Tibial nerve (tissue), 4 donors: ENCODE measurements around the gene ANO10. TPM values are rescaled to one million over a fixed set of nuclear protein-coding genes. Genes with fewer than 3 reads are reported as not detected.

Source experiments
- DNase-seq, 2 donors: peaks; one replicate each; pipeline ENCODE4 v3.0.0-alpha.2; 2019; ENCODE audit warnings: low spot score in 2 of 2
- H3K27ac ChIP-seq, 4 donors: fragments of 200-600 bp; sonication (generic) in 3 of 4; one replicate each; pipeline ENCODE4 v1.5.1; 2017 to 2019; ENCODE audit warnings: mild to moderate bottlenecking in 1 of 4
- H3K27me3 ChIP-seq, 2 donors: fragments of 200-600 bp; sonication (generic) in 1 of 2; one replicate each; pipeline versions ENCODE4 v1.5.1 to v1.6.0; 2017 to 2019
- H3K36me3 ChIP-seq, 3 donors: fragments of 200-600 bp; sonication (generic); one replicate each; pipeline ENCODE4 v1.5.1; 2018 to 2019
- H3K4me1 ChIP-seq, 4 donors: fragments of 200-600 bp; sonication (generic) in 3 of 4; one replicate each; pipeline ENCODE4 v1.5.1; 2017 to 2019
- H3K4me3 ChIP-seq, 4 donors: fragments of 200-600 bp; sonication (generic) in 3 of 4; one replicate each; pipeline ENCODE4 v1.5.1; 2017 to 2019; ENCODE audit warnings: mild to moderate bottlenecking in 1 of 4, moderate library complexity in 1 of 4
- H3K9me3 ChIP-seq, 4 donors: fragments of 200-600 bp; sonication (generic) in 3 of 4; one replicate each; pipeline ENCODE4 v1.5.1; 2017 to 2019
- CTCF ChIP-seq, 5 experiments: fragments of 200-600 bp in 3 of 5; fragments of 450-650 bp in 2 of 5; sonication (generic) in 3 of 5; IDR thresholded peaks; one replicate each; pipeline ENCODE4 v1.5.1; 2016 to 2019; ENCODE audit warnings: antibody characterized with exemption in 5 of 5, mild to moderate bottlenecking in 3 of 5, moderate library complexity in 2 of 5
- EP300 ChIP-seq, 2 donors: sonication (generic); formaldehyde crosslinking; IDR thresholded peaks; one replicate each; pipeline ENCODE4 v1.6.1; 2017; ENCODE audit warnings: antibody characterized with exemption in 2 of 2, mild to moderate bottlenecking in 1 of 2
- POLR2A ChIP-seq, 2 donors: fragments of 450-650 bp; IDR thresholded peaks; one replicate each; pipeline ENCODE4 v1.6.1; 2017; ENCODE audit warnings: antibody characterized with exemption in 2 of 2, mild to moderate bottlenecking in 2 of 2, moderate library complexity in 2 of 2
- WGBS, 2 donors: methylation state at CpG; one replicate each; pipeline ENCODE4 v1.1.5; 2018; 5-methylcytosine and 5-hydroxymethylcytosine counted together
- total RNA-seq, 4 donors: library from RNA; depleted of rRNA; stranded (reverse); fragments of >200 nt; gene quantifications; one replicate each; pipeline ENCODE4 v1.1.0, GENCODE V29; 2016

The ANO10 gene
- total RNA-seq, 4 donors from 2014 or later = 19.4 to 28.8 (median 21.2) TPM

GRCh38 chr3:43335799-43336198 is 286.0 kb downstream of the ANO10 start:
- no peak for DNase-seq
- H3K36me3 ChIP-seq = peaks cover 0 to 88% (median 34%) of the 10 kb centered on the region in 3 donors
- peaks cover 0 to 5% (median 1%) of the 10 kb centered on the region in 4 donors for H3K4me1 ChIP-seq
- TF ChIP-seq EP300 (IDR thresholded peaks at IDR 0.05) = no peak
- WGBS, 2 donors = 100% methylated on average over 1 of the region's 1 CpG
- no peak overlapping the region for H3K4me3 ChIP-seq
- no peaks in the 10 kb centered on the region for H3K27me3 ChIP-seq
- no peak overlapping the region for H3K27ac ChIP-seq
- H3K9me3 ChIP-seq = peaks cover 0 to 45% (median 16%) of the 10 kb centered on the region in 4 donors

- TF ChIP-seq EP300 (IDR thresholded peaks at IDR 0.05) = no peak
- no peak for TF ChIP-seq CTCF (IDR thresholded peaks at IDR 0.05)
- no peak for TF ChIP-seq POLR2A (IDR thresholded peaks at IDR 0.05)
- WGBS, 2 donors = 91% methylated on average over 1 of the region's 1 CpG
- no peak overlapping the region for H3K4me3 ChIP-seq
- peaks cover 0 to 11% (median 1%) of the 10 kb centered on the region in 4 donors for H3K4me1 ChIP-seq
- DNase-seq = no peak
- no peaks in the 10 kb centered on the region for H3K27me3 ChIP-seq
- H3K9me3 ChIP-seq = peaks cover 0 to 42% (median 16%) of the 10 kb centered on the region in 4 donors
- H3K27ac ChIP-seq = no peak overlapping the region
- H3K36me3 ChIP-seq = peaks cover 0 to 80% (median 25%) of the 10 kb centered on the region in 3 donors
Observed at GRCh38 chr3:43334976-43335375, 286.8 kb downstream of the ANO10 start.

GRCh38 chr3:43331381-43331780 is 290.4 kb downstream of the ANO10 start:
- no peaks in the 10 kb centered on the region for H3K27me3 ChIP-seq
- 75 to 76% methylated on average over 4 of the region's 4 CpGs for WGBS, 2 donors
- H3K4me3 ChIP-seq = no peak overlapping the region
- H3K27ac ChIP-seq = no peak overlapping the region
- TF ChIP-seq EP300 (IDR thresholded peaks at IDR 0.05) (no peak), POLR2A (IDR thresholded peaks at IDR 0.05) (no peak), CTCF (IDR thresholded peaks at IDR 0.05) (no peak)
- H3K4me1 ChIP-seq = peaks cover 0 to 40% (median 12%) of the 10 kb centered on the region in 4 donors
- H3K36me3 ChIP-seq = peaks cover 0 to 44% (median 13%) of the 10 kb centered on the region in 3 donors
- DNase-seq = no peak
- peaks cover 0 to 10% (median 3%) of the 10 kb centered on the region in 4 donors for H3K9me3 ChIP-seq

- no peaks in the 10 kb centered on the region for H3K27me3 ChIP-seq
- WGBS, 2 donors = 5 to 16% methylated on average over 1 of the region's 1 CpG
- peaks cover 0 to 40% (median 13%) of the 10 kb centered on the region in 3 donors for H3K36me3 ChIP-seq
- H3K9me3 ChIP-seq = peaks cover 0 to 6% (median 2%) of the 10 kb centered on the region in 4 donors
- no peak for DNase-seq
- TF ChIP-seq CTCF (IDR thresholded peaks at IDR 0.05) (no peak), EP300 (IDR thresholded peaks at IDR 0.05) (no peak), POLR2A (IDR thresholded peaks at IDR 0.05) (no peak)
- H3K27ac ChIP-seq = no peak overlapping the region
- H3K4me3 ChIP-seq = no peak overlapping the region
- peaks cover 0 to 44% (median 12%) of the 10 kb centered on the region in 4 donors for H3K4me1 ChIP-seq
Observed at GRCh38 chr3:43330981-43331380, 290.8 kb downstream of the ANO10 start.

- DNase-seq = no peak
- peaks cover 0 to 59% (median 17%) of the 10 kb centered on the region in 4 donors for H3K4me1 ChIP-seq
- H3K27ac ChIP-seq = no peak overlapping the region
Observed at GRCh38 chr3:43328653-43329052, 293.2 kb downstream of the ANO10 start.

More at GRCh38 chr3:43328653-43329052, 293.2 kb downstream of the ANO10 start:
- H3K36me3 ChIP-seq = peaks cover 0 to 17% (median 1%) of the 10 kb centered on the region in 3 donors
- TF ChIP-seq POLR2A (IDR thresholded peaks at IDR 0.05) (no peak), EP300 (IDR thresholded peaks at IDR 0.05) (no peak), CTCF (IDR thresholded peaks at IDR 0.05) (no peak)
- no peak overlapping the region for H3K4me3 ChIP-seq
- H3K9me3 ChIP-seq = no peaks in the 10 kb centered on the region
- no peaks in the 10 kb centered on the region for H3K27me3 ChIP-seq
